ENCODE measurements around the gene PCGF3.

GRCh38 chr4:801436-802124 lies 95.9 kb downstream of the PCGF3 start:
- no peak for TF ChIP-seq POLR2A (IDR thresholded peaks at IDR 0.05)
- TF ChIP-seq CTCF (IDR thresholded peaks at IDR 0.05) = no peak

Data from uterus (tissue), 2 donors.